ENCODE results near the gene FBXO40.

DNA sequence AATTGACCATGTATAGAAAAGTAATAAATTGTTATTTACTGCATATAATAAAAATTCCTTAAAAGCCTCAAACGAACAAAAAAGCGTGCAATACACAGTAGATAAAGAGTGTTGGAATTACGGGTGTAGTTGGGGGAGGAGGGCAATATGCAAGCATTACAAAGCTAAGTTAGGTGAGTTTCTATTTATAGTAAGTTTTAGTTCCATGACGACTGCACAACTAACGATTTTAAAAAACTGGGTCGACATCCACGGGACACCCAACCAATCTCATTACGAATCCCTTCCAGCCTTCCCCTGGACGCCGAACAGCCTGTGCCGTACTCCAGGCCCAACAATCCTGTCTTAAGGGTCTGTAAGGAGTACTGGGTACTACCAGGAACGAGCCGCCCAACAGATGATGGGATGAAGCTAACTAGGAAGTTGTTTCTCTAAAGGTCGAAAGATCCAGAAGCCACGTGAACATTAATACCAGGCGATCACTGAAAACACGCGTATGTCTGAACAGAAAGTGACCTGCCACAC is 48.1 kb upstream of the FBXO40 start:
- TF ChIP-seq, protein P1, sequence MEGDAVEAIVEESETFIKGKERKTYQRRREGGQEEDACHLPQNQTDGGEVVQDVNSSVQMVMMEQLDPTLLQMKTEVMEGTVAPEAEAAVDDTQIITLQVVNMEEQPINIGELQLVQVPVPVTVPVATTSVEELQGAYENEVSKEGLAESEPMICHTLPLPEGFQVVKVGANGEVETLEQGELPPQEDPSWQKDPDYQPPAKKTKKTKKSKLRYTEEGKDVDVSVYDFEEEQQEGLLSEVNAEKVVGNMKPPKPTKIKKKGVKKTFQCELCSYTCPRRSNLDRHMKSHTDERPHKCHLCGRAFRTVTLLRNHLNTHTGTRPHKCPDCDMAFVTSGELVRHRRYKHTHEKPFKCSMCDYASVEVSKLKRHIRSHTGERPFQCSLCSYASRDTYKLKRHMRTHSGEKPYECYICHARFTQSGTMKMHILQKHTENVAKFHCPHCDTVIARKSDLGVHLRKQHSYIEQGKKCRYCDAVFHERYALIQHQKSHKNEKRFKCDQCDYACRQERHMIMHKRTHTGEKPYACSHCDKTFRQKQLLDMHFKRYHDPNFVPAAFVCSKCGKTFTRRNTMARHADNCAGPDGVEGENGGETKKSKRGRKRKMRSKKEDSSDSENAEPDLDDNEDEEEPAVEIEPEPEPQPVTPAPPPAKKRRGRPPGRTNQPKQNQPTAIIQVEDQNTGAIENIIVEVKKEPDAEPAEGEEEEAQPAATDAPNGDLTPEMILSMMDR (conservative IDR thresholded peaks at IDR 0.05 in 1 of 2, IDR thresholded peaks at IDR 0.05 in 1 of 2; ENCODE audit: extremely low read depth in 1 of 2, insufficient read depth in 1 of 2, low read depth in 1 of 2, low read length in 2 of 2): no peak
- no peak for TF ChIP-seq EZH2 (IDR thresholded peaks at IDR 0.05; ENCODE audit: borderline replicate concordance, low read length)

Measured in mammary epithelial cell (primary cell).